WTC11 (cell line): ENCODE measurements around the gene UBALD1. TPM values are rescaled to one million over a fixed set of nuclear protein-coding genes. Genes with fewer than 3 reads are reported as not detected.
A peak's percentile ranks its signal among the peaks of the same experiment; 100 is the strongest.

Experiments
- ATAC-seq: fragments of 200-7000 bp; cut with Tn5 transposase; 2 replicates; pipeline ENCODE4 v1.10.0; 2021; ENCODE audit warnings: mild to moderate bottlenecking, moderate library complexity
- CTCF ChIA-PET: fragments of 300-600 bp; sonication (Branson Sonifier 250); formaldehyde crosslinking; loops from one replicate; lab custom pipeline; 2021; ENCODE audit warnings: antibody characterized with exemption; lab: Charles Lee
- POLR2A ChIA-PET: fragments of 350-600 bp; sonication (Branson Sonifier 250); formaldehyde crosslinking; loops from one replicate; lab custom pipeline; 2021; ENCODE audit warnings: antibody characterized with exemption; lab: Charles Lee
- DNase-seq: peaks from one replicate; pipeline ENCODE4 v3.0.0; 2021; ENCODE audit warnings: low spot score
- H3K27ac Mint-ChIP-seq: 2 replicates; pipeline ENCODE4 v1.8.0; 2021; ENCODE audit warnings: mixed read lengths
- H3K27me3 Mint-ChIP-seq: 2 replicates; pipeline ENCODE4 v1.8.0; 2021; ENCODE audit warnings: low read depth, mild to moderate bottlenecking, moderate library complexity, mixed read lengths
- H3K36me3 Mint-ChIP-seq: 2 replicates; pipeline ENCODE4 v1.8.0; 2021; ENCODE audit warnings: mixed read lengths
- H3K4me1 Mint-ChIP-seq: 2 replicates; pipeline ENCODE4 v1.8.0; 2022; ENCODE audit warnings: mixed read lengths
- H3K4me3 Mint-ChIP-seq: 2 replicates; pipeline ENCODE4 v1.8.0; 2021; ENCODE audit warnings: mild to moderate bottlenecking, moderate library complexity, mixed read lengths
- H3K9me3 Mint-ChIP-seq: 2 replicates; pipeline ENCODE4 v1.8.0; 2021; ENCODE audit warnings: mixed read lengths
- ARID4B ChIP-seq: sonication (generic); formaldehyde crosslinking; IDR thresholded peaks from 2 replicates; pipeline ENCODE4 v1.8.0; 2023; ENCODE audit warnings: missing genetic modification reagents, mild to moderate bottlenecking, borderline replicate concordance
- ATF1 ChIP-seq: sonication (generic); formaldehyde crosslinking; IDR thresholded peaks from 2 replicates; pipeline ENCODE4 v1.8.1; 2023; ENCODE audit warnings: mild to moderate bottlenecking, moderate library complexity, missing genetic modification reagents
- CBFB ChIP-seq: sonication (generic); formaldehyde crosslinking; IDR thresholded peaks from 2 replicates; pipeline ENCODE4 v1.8.1; 2022; ENCODE audit warnings: mild to moderate bottlenecking, low read depth, missing genetic modification reagents
- GTF2I ChIP-seq: fragments of 250-450 bp; sonication (Bioruptor Pico); conservative IDR thresholded peaks from 2 replicates; pipeline ENCODE4 v1.4.0; 2021; ENCODE audit warnings: mild to moderate bottlenecking
- HMGXB4 ChIP-seq: sonication (generic); formaldehyde crosslinking; IDR thresholded peaks from 2 replicates; pipeline ENCODE4 v1.8.1; 2023; ENCODE audit warnings: mild to moderate bottlenecking, moderate library complexity, missing genetic modification reagents
- NFATC4 ChIP-seq: fragments of 250-450 bp; sonication (Bioruptor Pico); IDR thresholded peaks from 2 replicates; pipeline ENCODE4 v1.9.0; 2021; ENCODE audit warnings: mild to moderate bottlenecking
- OVOL2 ChIP-seq: fragments of 250-450 bp; sonication (Bioruptor Pico); IDR thresholded peaks from 2 replicates; pipeline ENCODE4 v1.9.0; 2021; ENCODE audit warnings: mild to moderate bottlenecking, borderline replicate concordance
- PRDM15 ChIP-seq: sonication (generic); formaldehyde crosslinking; IDR thresholded peaks from 2 replicates; pipeline ENCODE4 v1.8.0; 2022; ENCODE audit warnings: missing genetic modification reagents
- SMAD3 ChIP-seq: sonication (generic); formaldehyde crosslinking; IDR thresholded peaks from 2 replicates; pipeline ENCODE4 v1.8.0; 2022; ENCODE audit warnings: missing genetic modification reagents, mild to moderate bottlenecking, borderline replicate concordance
- SMAD4 ChIP-seq: sonication (generic); formaldehyde crosslinking; IDR thresholded peaks from 2 replicates; pipeline ENCODE4 v1.8.0; 2022; ENCODE audit warnings: mild to moderate bottlenecking, missing genetic modification reagents
- USF2 ChIP-seq: sonication (generic); formaldehyde crosslinking; IDR thresholded peaks from 2 replicates; pipeline ENCODE4 v1.8.1; 2023; ENCODE audit warnings: mild to moderate bottlenecking, missing genetic modification reagents, moderate library complexity
- ZNF138 ChIP-seq: sonication (generic); formaldehyde crosslinking; conservative IDR thresholded peaks from 2 replicates; pipeline ENCODE4 v1.8.1; 2022; ENCODE audit warnings: mild to moderate bottlenecking, moderate library complexity, missing genetic modification reagents
- ZNF281 ChIP-seq: sonication (generic); formaldehyde crosslinking; IDR thresholded peaks from 2 replicates; pipeline ENCODE4 v1.8.0; 2023; ENCODE audit warnings: mild to moderate bottlenecking, missing genetic modification reagents
- ZNF317 ChIP-seq: sonication (generic); formaldehyde crosslinking; IDR thresholded peaks from 2 replicates; pipeline ENCODE4 v1.8.1; 2023; ENCODE audit warnings: low read depth, mild to moderate bottlenecking, moderate library complexity, missing genetic modification reagents, borderline replicate concordance
- total RNA-seq: library from RNA; stranded (reverse); gene quantifications from 3 replicates; pipeline ENCODE4 v1.2.3, GENCODE V29; 2021

The UBALD1 gene
- total RNA-seq, 1 experiment from 2014 or later = 56.8 TPM

GRCh38 chr16:4616047-4616811, 1.5 kb upstream of the UBALD1 start (continued):
- TF ChIP-seq ZNF281 (CRISPR knock-in tag) (no peak), PRDM15 (CRISPR knock-in tag) (peak; percentile 50; the same call in 1 of the 2 replicates), ARID4B (CRISPR knock-in tag) (no peak), NFATC4 (CRISPR knock-in tag) (no peak), CBFB (CRISPR knock-in tag) (no peak), USF2 (CRISPR knock-in tag) (no peak), GTF2I (no peak), OVOL2 (CRISPR knock-in tag) (no peak)

GRCh38 chr16:4615384-4616046, 827 bp upstream of the UBALD1 start:
- POLR2A ChIA-PET = interaction anchor here (0.9 to 1.9 kb wide), 6 partner anchors 10 to 344 kb away, joined by 3 to 13 read pairs (median 4); partner anchors contain the start of genes ANKS3, DNAAF8 and MGRN1
- Mint-ChIP-seq H3K4me3 (peak overlapping the region; percentile 73), H3K36me3 (no peaks in the 10 kb centered on the region), H3K27ac (peak overlapping the region; percentile 92), H3K4me1 (peaks cover 38% of the 10 kb centered on the region), H3K9me3 (no peaks in the 10 kb centered on the region), H3K27me3 (no peaks in the 10 kb centered on the region)
- ATAC-seq = no peak
- CTCF ChIA-PET = interaction anchor here (0.6 to 4.2 kb wide), 22 partner anchors 9 to 329 kb away, joined by 3 to 46 read pairs (median 5); partner anchors contain the start of genes ANKS3, DNAAF8, HMOX2 and MGRN1
- DNase-seq = no peak
- TF ChIP-seq ATF1 (CRISPR knock-in tag) = 0 out of 2 replicates have a peak, but pooled peaks have one; percentile 35
- TF ChIP-seq ZNF138 = no peak
- TF ChIP-seq SMAD3 (CRISPR knock-in tag) = no peak
- no peak for TF ChIP-seq SMAD4 (CRISPR knock-in tag)
- no peak for TF ChIP-seq CBFB (CRISPR knock-in tag)
- peak; percentile 34; the same call in 1 of the 2 replicates for TF ChIP-seq HMGXB4 (CRISPR knock-in tag)
- 0 out of 2 replicates have a peak, but pooled peaks have one; percentile 11 for TF ChIP-seq ZNF317 (CRISPR knock-in tag)
- TF ChIP-seq ARID4B (CRISPR knock-in tag) = no peak
